ENCODE data around the gene CDC42EP4. TPM values are rescaled to one million over a fixed set of nuclear protein-coding genes. Genes with fewer than 3 reads are reported as not detected.

CDC42EP4 gene
- total RNA-seq, 2 experiments from 2014 or later, result 1.7 to 2.1 TPM

DNA sequence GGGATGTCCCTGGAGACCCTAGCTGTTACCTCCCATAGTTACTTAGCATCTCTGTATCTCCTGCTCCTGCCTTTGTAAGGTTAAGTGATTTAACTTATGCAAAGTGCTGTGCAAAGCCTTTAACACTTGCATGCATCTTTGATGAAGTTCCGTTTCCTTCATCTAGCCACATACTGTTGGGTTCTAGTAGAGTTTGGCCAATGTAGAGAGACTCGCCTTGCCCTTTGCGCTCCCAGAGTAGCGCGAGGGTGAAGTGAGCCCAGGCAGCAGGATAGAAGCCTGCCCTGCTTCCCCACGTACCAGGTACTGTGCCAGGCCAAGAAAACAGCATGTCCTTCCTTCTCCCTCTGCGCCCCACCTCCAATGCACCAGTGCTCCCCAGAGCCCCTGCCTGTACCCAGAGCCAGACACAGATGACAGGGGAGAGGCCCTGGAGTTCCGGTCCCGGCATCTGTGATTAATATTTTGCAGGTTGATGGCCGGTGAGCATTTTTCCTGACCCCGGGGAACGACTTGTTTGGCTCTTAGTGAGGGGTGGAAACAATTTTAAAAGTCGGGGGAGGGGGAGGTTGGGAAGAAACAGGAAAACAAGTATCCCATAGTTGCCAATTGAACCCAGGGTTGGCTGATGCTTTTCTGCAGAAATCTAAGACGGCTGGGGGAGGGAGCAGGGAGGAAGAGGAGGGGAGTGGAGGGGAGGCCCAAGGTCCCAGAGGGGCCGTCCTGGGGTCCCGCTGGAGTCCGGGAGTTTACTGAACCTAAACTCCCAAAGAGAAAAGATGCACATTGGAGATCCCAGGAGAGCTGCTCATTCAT, 13.1 kb upstream of the CDC42EP4 start:
- H3K27ac Mint-ChIP-seq, result no peak overlapping the region
- no peaks in the 10 kb centered on the region for H3K27me3 Mint-ChIP-seq
- no peaks in the 10 kb centered on the region for H3K9me3 Mint-ChIP-seq
- no peaks in the 10 kb centered on the region for H3K36me3 Mint-ChIP-seq (ENCODE audit: low read depth)
- no peaks in the 10 kb centered on the region for H3K4me1 Mint-ChIP-seq
- no peak overlapping the region for H3K4me3 Mint-ChIP-seq
- DNase-seq, result no peak
- POLR2A ChIA-PET, result no interaction called here
- CTCF ChIA-PET, result no interaction called here

DNA sequence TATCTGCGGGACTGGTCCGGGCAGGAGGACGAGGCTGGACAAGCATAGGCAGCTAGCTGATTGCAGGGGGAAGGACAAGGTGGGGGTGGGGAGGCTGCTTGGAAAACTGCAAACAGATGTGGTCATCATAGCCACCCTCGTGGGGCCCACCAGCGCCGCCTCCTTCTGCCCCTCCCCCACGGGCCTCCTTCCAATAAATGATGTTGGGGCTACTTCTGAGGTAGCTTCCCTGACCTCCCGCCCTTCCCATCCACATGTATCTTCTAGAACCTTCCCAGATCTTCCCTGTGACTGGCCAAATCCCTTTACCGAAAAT, 12.3 kb upstream of the CDC42EP4 start:
- CTCF ChIA-PET, result no interaction called here
- no peak for DNase-seq
- Mint-ChIP-seq H3K27me3 (peaks cover 3% of the 10 kb centered on the region), H3K4me3 (no peak overlapping the region), H3K27ac (no peak overlapping the region), H3K4me1 (no peaks in the 10 kb centered on the region), H3K9me3 (no peaks in the 10 kb centered on the region), H3K36me3 (ENCODE audit: low read depth) (no peaks in the 10 kb centered on the region)
- POLR2A ChIA-PET, result no interaction called here

DNA sequence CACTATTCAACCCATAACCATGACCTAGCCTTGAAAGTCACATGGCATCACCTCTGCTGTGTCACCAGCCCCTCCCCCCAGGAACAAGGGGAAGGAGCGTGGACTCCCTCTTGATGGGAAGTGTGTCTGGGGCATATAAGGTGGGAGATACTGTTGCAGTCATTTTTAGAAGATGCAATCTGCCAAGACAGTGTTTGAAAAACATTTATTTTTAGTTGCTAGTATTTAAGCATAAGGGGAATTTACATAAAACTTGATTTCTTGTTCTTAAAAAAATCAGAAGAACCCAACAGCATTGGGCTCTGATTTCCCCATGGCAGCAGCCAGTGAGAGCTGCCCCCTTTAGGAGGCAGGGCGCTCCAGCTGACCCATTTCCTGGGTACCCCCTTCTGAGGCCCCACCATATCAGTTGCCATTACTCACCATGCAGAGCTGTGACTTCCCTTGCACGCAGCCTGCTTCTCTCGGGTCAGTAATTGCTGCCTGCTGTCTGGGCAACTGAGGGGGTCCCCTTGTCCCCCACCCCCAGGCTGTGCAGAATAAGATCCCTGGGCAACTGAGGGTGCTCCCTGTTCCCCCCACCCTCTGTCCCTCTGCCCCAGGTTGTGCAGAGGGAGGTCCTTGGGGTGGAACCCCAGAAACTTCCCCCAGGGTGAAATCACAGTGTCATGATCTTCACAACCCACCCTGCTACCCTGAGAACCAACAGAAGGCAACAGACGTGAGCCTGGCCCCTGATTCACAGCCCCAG, 11.8 kb upstream of the CDC42EP4 start:
- Mint-ChIP-seq H3K4me1 (no peaks in the 10 kb centered on the region), H3K36me3 (ENCODE audit: low read depth) (no peaks in the 10 kb centered on the region), H3K9me3 (no peaks in the 10 kb centered on the region), H3K4me3 (no peak overlapping the region), H3K27me3 (peaks cover 3% of the 10 kb centered on the region), H3K27ac (no peak overlapping the region)
- ChIA-PET CTCF (interaction anchor here (1.7 kb wide), 1 partner anchor 13 kb away, joined by 4 read pairs; no protein-coding TSS in a partner anchor), POLR2A (no interaction called here)
- no peak for DNase-seq

DNA sequence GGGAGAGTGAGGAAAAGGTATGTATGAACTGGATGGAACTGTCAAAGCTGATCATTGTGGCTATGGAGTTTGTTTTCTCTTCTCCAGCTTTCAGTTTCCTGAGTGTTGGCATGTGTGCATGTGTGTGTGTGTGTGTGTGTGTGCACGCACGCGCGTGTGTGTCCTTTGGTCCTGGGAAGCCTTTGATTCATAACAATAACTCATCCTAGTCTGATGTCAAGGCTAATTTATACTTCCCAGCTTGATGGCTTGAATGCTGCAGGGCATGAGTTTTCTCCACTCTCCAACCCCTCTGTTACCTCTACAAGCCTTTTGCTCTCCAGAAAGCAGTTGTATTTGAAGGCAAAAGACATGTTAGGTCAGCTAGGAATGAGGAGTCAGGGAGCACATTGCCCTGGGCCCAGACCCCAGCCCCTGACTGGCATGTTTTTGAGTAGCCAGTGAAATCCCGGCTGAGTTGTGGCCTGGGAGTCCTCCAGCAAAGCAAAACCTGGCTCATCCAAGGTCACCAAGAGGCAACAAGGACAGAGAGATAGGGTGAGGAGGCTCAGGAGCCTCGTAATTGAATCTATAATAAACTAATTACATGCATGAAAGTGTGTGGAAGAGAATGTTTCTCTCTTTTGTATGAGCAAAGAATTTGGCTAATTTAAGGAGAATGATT, 8.9 kb upstream of the CDC42EP4 start:
- POLR2A ChIA-PET, result no interaction called here
- H3K27me3 Mint-ChIP-seq, result peaks cover 3% of the 10 kb centered on the region
- no peak overlapping the region for H3K4me3 Mint-ChIP-seq
- no peaks in the 10 kb centered on the region for H3K36me3 Mint-ChIP-seq (ENCODE audit: low read depth)
- H3K27ac Mint-ChIP-seq, result no peak overlapping the region
- CTCF ChIA-PET, result interaction anchor here (0.6 to 1.2 kb wide), 3 partner anchors 14 to 297 kb away, joined by 3 to 5 read pairs (median 3); no protein-coding TSS in a partner anchor
- no peaks in the 10 kb centered on the region for H3K9me3 Mint-ChIP-seq
- no peak for DNase-seq
- no peaks in the 10 kb centered on the region for H3K4me1 Mint-ChIP-seq

DNA sequence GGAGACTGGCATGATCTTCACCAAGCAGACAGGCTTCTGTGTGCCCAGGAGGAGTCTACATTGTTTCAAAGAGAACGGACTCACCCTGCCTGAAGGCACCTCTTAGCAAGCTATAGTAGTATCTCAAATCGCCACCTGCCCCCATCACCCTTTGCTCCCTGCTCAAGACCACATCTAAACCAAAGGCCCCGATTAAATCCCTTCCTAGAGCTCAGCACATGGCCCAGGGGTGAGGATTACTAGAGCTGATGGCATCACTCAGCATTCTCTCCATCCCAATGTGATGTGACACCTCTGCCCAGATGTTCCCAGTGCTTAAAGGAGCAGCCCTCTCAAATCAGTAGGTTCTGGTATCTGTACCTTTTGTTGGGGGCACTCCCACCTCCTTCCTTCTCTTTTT, 8.0 kb upstream of the CDC42EP4 start:
- POLR2A ChIA-PET, result no interaction called here
- Mint-ChIP-seq H3K27ac (no peak overlapping the region), H3K4me3 (no peak overlapping the region), H3K36me3 (ENCODE audit: low read depth) (no peaks in the 10 kb centered on the region), H3K27me3 (peaks cover 3% of the 10 kb centered on the region), H3K4me1 (no peaks in the 10 kb centered on the region), H3K9me3 (no peaks in the 10 kb centered on the region)
- CTCF ChIA-PET, result interaction anchor here (0.6 to 1.2 kb wide), 3 partner anchors 8 to 296 kb away, joined by 3 to 5 read pairs (median 4); partner anchors contain the start of gene CDC42EP4
- DNase-seq, result no peak

DNA sequence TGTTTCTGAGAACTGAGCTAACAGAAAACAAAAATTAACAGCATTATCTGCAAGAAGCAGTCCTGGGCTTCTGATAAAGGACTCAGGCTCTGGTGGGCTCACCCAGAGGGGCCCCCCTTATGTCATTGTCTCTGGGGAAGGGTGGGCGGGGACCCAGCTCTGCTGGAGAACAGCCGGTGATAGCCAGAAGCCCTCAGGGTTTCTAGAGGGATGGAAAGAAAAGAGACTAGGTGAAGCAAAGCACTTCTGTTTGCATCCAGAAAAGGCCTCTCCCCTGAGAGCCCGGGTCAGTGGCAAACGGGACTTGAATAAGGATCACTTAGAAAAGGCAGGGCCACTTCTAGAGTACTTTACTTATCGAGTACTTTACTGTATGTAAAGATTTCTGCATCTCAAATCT, 7.0 kb upstream of the CDC42EP4 start:
- DNase-seq, result no peak
- Mint-ChIP-seq H3K4me1 (no peaks in the 10 kb centered on the region), H3K27me3 (peaks cover 3% of the 10 kb centered on the region), H3K9me3 (no peaks in the 10 kb centered on the region), H3K27ac (no peak overlapping the region), H3K4me3 (no peak overlapping the region), H3K36me3 (ENCODE audit: low read depth) (no peaks in the 10 kb centered on the region)
- POLR2A ChIA-PET, result no interaction called here
- CTCF ChIA-PET, result interaction anchor here (0.9 kb wide), 1 partner anchor 23 kb away, joined by 3 read pairs; no protein-coding TSS in a partner anchor

DNA sequence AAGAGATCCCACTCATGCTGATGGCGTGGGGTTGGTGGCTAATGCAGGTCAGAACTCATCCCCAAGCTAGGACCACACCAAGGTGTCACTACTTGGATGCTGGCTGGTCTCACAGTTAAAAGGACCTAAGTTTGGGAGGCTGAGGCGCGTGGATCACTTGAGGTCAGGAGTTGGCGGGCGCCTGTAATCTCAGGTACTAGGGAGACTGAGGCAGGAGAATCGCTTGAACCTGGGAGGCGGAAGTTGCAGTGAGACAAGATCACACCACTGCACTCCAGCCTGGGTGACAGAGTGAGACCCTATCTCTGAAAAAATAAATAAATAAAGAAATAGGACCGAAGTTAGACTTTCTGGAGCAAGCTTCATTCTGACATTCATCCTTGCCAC, 6.6 kb upstream of the CDC42EP4 start:
- ChIA-PET POLR2A (no interaction called here), CTCF (interaction anchor here (0.9 kb wide), 1 partner anchor 24 kb away, joined by 3 read pairs; no protein-coding TSS in a partner anchor)
- Mint-ChIP-seq H3K4me1 (peaks cover under 1% of the 10 kb centered on the region), H3K27me3 (peaks cover 5% of the 10 kb centered on the region), H3K36me3 (ENCODE audit: low read depth) (no peaks in the 10 kb centered on the region), H3K9me3 (no peaks in the 10 kb centered on the region), H3K27ac (no peak overlapping the region), H3K4me3 (no peak overlapping the region)
- DNase-seq, result no peak

DNA sequence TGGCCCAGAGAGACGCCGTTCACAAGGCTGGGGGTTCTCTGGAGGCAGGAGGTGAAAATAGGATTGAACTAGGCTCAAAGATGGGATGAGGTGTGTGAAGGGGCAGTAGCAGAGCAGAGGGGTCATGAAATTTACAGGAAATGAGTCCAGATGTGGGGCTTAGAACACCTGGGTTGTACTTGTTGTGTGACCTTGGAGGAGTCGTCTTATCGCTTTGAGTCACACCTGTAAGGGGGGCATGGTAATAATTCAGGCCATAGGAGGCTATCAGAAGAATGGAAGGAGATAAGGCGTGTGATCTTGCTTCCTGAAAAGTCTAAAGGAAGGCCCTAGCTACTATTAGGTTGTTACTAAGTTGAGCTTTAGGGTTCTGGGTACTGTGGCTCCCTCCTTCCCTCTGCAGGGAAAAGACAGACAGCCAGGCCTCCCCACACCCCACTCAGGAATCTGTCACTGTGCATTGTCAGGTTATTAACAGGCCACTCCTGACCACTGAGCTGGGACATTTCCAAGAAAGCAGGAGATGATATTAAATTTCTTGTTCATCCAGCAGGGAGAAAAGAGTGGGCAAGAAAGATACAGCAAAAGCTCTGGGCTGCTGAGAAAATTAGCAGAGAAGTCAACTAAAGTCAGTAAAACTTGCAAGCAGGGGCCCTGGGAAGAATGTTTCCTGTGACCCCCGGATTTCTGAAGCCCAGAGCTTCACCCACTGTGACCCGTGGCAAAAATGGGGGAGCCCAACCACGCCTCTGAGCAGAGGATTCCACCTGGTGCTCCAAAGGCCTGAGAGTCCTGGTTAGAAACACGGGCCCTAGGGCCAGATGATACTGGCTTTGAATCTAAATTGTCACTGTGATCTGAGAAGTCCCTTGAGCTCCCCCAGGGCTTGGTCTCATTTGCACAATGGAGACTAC, 6.0 kb upstream of the CDC42EP4 start:
- POLR2A ChIA-PET, result no interaction called here
- Mint-ChIP-seq H3K4me3 (no peak overlapping the region), H3K27ac (no peak overlapping the region), H3K36me3 (ENCODE audit: low read depth) (no peaks in the 10 kb centered on the region), H3K9me3 (no peaks in the 10 kb centered on the region), H3K4me1 (peaks cover 1% of the 10 kb centered on the region), H3K27me3 (peaks cover 8% of the 10 kb centered on the region)
- DNase-seq, result no peak
- CTCF ChIA-PET, result interaction anchor here (0.9 kb wide), 1 partner anchor 24 kb away, joined by 3 read pairs; no protein-coding TSS in a partner anchor

DNA sequence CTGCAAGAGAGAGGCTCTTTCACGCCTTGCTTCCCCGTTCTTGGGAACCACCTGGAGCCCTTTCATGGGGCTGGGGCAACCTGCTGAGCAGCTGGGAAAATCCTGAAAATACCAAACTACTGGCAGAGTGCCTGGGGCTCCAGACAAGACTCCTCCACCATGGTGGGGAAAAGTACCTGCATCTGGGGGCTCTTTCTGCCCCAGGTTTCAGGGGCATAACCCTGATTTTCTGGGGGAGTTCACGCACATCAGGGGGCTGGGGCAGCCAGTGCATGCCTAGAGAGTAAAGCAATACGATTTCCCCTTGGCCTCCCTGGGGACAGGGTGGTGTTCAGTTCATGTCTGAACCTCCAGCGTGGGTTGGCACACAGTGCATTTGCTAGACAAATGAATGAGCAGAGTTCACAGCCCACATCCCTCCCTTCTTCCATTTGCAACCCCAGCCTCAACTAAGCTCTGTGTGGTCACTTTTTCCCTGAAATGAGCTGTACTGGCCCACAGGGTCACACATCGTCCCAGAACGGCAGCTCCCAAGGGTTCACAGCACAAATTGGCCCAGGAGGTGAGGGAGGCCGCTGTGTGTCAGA, 5.2 kb upstream of the CDC42EP4 start:
- DNase-seq, result no peak
- Mint-ChIP-seq H3K36me3 (ENCODE audit: low read depth) (no peaks in the 10 kb centered on the region), H3K9me3 (no peaks in the 10 kb centered on the region), H3K27me3 (peaks cover 8% of the 10 kb centered on the region), H3K4me1 (peaks cover 1% of the 10 kb centered on the region), H3K4me3 (no peak overlapping the region), H3K27ac (no peak overlapping the region)
- ChIA-PET POLR2A (no interaction called here), CTCF (interaction anchor here (1.0 kb wide), 1 partner anchor 39 kb away, joined by 3 read pairs; no protein-coding TSS in a partner anchor)

DNA sequence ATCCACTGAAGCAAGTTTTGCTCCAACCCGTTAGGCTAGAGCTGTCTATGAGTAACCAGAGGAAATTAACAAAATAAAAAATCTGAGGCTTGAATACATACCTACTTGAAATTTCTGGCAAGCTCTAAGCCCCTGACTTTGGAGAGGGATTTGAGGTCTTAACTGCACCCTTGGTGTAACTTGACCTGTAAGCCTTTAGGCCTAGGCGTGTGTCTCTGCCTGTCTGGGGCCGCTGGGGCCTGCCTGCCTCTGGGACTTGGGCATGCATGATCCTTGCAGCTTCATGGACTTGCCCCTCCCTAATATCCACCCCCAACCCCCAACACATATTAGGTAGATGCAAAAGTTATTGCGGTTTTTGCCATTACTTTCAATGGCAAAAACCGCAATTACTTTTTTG, 3.7 kb upstream of the CDC42EP4 start:
- Mint-ChIP-seq H3K9me3 (no peaks in the 10 kb centered on the region), H3K4me1 (peaks cover 3% of the 10 kb centered on the region), H3K27ac (no peak overlapping the region), H3K27me3 (peaks cover 8% of the 10 kb centered on the region), H3K4me3 (no peak overlapping the region), H3K36me3 (ENCODE audit: low read depth) (no peaks in the 10 kb centered on the region)
- DNase-seq, result no peak
- ChIA-PET CTCF (no interaction called here), POLR2A (interaction anchor here (0.6 to 0.7 kb wide), 2 partner anchors 117 to 451 kb away, joined by 4 read pairs; no protein-coding TSS in a partner anchor)

DNA sequence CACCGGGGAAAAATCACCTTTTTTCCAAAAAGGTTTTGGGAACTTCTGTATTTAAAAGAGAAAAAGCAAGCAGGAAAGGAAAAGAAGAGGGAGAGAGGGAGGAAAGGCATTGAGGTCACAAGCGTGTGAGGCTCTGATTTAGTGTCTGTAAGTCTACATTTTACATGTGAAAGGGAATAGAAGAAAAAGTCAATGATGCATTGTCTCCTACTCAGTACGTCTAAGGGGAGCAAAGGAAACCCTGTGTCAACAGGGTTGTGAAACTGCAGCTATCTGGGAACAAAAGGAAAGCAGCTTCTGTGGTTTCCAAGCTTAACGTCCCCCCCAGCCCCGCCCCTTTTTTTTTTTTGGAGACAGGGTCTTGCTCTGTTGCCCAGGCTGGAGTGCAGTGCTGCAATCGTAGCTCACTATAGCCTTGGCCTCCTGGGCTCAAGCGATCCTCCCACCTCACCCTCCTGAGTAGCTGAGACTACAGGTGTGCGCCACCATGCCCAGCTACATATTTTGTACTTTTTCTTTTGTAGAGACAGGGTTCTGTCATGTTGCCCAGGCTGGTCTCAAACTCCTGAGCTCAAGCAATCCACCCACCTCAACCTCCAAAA, 1.8 kb upstream of the CDC42EP4 start:
- H3K4me1 Mint-ChIP-seq, result peaks cover 12% of the 10 kb centered on the region
- no peak overlapping the region for H3K4me3 Mint-ChIP-seq
- peaks cover 11% of the 10 kb centered on the region for H3K27me3 Mint-ChIP-seq
- no peaks in the 10 kb centered on the region for H3K36me3 Mint-ChIP-seq (ENCODE audit: low read depth)
- POLR2A ChIA-PET, result no interaction called here
- CTCF ChIA-PET, result interaction anchor here (0.9 kb wide), 2 partner anchors 56 to 174 kb away, joined by 3 to 4 read pairs; no protein-coding TSS in a partner anchor
- H3K27ac Mint-ChIP-seq, result no peak overlapping the region
- no peaks in the 10 kb centered on the region for H3K9me3 Mint-ChIP-seq
- no peak for DNase-seq

All from activated CD4-positive, alpha-beta T cell treated with anti-CD3 and anti-CD28 coated beads, Interleukin-2, amount 10 ng/mL, durations not matched to agents 7 days and 5 days (primary cell).